HG03469 (cell line): ENCODE data around the gene GAL3ST1.
"Not testable (repeated sequence)": the region's sequence is repeated elsewhere in the genome, so short reads cannot be mapped to it uniquely, and the experiment has no call there.

Source experiments
- ATAC-seq: cut with Tn5 transposase; IDR thresholded peaks from one replicate; pipeline ENCODE4 v1.9.1; 2021; ENCODE audit warnings: mild to moderate bottlenecking, moderate library complexity, moderate number of reproducible peaks; ENCODE audit not compliant: unreplicated experiment

The GAL3ST1 gene

DNA sequence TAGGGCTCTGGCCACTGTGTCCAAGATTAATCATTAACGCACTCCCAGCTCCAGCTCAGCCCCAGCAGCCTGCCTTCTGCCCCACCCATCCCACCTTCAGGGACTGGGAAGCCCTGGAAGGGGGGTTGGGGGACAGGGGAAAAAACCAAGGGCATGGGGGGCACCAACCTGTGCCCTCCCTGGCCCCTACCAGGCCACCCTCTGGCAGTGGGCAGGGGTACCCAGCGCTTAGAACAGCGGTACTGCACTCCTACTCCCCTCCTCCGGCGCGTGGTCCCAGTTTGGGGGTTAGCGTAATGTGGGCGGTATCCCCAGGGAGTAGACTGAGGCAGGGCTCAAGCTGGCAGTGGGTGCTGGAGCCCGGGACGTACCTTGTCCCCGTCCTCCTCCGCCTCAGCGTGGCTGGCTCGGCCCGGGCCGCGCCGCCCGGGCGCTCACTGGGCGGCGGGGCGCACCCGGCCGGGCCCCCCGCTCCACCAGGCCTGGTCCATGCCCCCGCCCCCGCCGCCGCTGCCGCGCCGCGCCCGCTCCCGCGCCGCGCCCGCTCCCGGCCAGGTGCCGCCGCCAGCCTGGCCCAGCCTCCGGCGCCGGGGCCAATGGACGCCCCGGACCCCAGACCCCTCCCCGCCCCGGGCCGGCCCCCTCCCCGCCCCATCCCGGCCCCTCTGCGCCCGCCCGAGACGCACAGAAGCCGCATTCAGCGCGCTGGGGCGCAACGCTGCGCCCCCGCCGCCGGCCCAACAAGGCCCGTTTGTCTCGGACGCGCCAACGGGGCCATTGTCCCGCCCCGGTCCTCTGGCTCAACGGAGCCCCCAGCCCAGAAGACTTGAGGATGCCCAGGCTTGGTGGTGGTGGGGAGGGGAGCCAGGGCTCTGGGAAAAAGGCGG, at the start of gene GAL3ST1:
GAL3ST1 (minus strand) TSS at position 571 of the 887 bp plus-strand sequence. CDS start 17,273 bp downstream, outside the sequence.
- no peak for ATAC-seq

GRCh38 chr22:30619909-30620308, 45.4 kb upstream of the GAL3ST1 start:
- ATAC-seq: not testable (repeated sequence)

GRCh38 chr22:30617819-30618218, 43.4 kb upstream of the GAL3ST1 start:
- ATAC-seq: no peak

GRCh38 chr22:30615543-30615954, 41.1 kb upstream of the GAL3ST1 start:
- ATAC-seq: no peak

GRCh38 chr22:30614879-30615278, 40.4 kb upstream of the GAL3ST1 start:
- ATAC-seq: no peak

DNA sequence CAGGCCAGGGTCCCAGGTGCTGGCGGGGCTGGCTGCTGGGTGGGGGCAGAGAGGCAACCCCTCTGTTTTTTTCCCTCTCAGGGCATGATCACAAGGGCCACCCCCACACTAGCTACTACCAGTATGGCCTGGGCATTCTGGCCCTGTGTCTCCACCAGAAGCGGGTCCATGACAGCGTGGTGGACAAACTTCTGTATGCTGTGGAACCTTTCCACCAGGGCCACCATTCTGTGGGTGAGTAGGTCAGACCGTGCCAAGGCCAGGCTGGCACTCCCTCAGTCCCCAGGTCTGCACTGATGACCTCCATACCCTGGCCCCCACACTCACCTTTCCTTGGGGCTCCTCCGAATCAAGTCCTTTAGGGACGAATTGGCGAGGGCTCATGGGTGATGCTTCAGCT, 39.8 kb upstream of the GAL3ST1 start:
- ATAC-seq: no peak

GRCh38 chr22:30612789-30613188, 38.3 kb upstream of the GAL3ST1 start:
- ATAC-seq: no peak

DNA sequence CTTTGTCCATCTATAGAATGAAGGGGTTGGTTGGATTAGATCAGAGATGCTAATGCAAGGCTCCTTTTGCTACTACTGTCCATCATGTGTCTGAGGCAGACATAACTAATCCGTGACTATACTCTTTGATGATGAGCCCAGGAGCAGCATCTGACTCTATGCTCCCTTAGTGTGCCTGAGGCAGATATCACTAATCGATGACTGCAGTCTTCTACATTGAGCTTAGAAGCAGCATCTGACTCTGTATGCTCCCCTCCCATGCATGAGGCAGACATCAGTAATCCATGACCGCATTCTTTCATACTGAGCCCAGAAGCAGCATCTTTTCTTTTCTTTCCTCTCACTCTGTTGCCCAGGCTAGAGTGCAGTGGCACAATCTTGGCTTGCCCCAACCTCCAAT, 36.7 kb upstream of the GAL3ST1 start:
- ATAC-seq: no peak

DNA sequence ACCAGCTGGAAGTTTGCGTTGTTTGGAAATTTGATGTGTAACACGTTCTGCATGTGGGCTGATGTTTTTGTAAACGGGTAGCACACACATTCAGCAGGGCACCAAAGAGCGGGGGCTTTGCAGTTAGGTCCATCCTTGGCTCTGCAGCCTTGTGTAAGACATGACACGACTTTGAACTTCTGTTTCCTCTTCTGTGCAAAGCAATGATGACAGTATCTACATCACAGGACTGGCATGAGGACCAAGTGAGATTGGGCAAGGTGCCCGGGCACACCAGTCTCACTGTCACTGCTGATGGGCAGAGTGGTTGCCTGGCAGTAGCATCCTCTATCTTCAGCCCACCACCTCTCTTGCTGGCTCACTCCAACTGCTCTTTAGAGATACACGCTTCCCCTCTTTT, 35.8 kb upstream of the GAL3ST1 start:
- ATAC-seq: no peak

DNA sequence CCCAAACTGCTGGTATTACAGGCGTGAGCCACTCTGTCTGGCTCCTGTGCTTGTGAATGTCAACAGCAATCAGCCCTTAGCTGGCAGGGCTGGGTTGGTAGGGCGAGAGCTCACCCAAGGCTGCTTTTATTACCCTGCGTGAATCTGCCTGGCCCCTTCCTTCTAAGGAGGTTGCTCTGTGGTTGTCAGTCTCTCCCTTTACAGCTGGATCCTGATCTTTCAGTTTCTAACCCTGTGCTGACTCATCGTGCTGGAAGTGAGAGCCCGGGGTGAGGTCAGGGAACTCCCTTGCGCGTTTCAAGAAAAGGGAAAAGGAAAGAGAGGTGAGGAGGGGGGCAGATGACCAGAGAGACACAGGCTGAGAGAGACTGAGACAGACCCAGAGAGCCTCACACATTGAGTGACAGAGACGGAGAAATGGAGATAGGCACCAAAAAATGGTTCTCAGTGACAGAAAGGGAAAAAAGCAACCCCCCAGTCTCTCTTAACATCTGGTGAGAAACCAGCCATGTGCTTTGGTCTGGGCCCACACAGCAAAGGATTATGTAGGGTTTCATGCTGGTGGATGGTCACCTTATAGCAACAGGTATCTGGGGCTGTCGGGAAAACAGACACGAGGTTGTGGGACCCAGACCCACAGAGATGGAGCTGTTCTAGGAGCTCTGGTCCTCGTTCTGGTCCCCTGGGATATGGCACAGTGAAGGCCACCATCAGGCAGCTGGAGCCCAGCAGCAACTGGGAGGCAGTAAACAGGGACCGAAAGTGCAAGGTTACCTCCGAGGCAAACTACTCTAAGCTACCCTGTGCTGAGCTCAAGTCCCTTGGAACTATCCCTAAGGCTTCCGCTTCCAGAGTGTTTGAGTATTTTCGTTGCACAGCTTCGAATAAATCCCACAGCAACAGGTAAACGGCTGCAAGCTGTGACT, 35.1 kb upstream of the GAL3ST1 start:
- no peak for ATAC-seq

DNA sequence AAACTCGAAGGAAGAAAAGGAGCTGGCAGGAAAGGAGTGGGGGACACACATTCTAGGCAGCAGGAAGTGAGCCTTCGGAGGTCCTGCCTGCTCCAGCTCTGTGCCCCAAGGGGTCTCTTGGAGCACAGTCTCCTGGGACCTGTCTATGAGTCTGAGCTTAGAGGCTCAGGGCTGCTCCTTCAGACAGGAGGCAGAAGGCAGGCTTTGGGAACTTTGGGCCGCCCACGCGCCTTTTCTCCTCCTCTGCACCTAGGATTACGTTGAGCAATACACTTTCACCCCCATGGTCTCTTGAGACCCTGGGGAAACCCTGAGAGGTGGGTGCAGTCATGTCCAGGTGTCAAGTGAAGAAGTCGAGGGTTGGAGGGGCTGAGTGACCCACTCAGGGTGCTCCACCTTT, 33.5 kb upstream of the GAL3ST1 start:
- ATAC-seq: no peak

DNA sequence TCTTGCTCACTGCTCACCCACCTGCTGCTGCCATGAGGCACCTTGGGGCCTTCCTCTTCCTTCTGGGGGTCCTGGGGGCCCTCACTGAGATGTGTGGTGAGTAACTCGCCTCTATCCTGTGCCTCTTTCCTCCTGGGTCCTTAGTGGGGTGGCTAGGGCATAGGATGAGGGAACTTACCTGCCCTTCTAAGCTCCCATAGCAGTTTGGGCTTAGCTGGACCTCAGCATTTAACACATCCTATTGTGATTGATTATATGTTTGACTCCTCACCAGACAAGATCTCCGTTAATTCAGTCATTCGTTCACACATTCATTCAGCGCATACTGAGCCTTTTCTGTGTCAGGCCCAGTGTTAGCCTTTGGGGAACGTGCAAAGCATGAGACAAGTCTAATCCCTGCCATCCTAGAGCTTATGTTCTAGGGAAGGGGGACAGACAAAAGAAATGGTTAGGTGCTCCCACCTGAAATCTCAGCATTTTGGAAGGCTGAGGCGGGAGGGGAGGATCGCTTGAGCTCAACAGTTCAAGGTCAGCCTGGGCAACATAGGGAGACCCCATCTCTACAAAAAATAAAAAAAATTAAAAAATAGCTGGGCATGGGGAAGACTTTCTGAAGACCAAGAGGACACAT, 33.0 kb upstream of the GAL3ST1 start:
- ATAC-seq: no peak

DNA sequence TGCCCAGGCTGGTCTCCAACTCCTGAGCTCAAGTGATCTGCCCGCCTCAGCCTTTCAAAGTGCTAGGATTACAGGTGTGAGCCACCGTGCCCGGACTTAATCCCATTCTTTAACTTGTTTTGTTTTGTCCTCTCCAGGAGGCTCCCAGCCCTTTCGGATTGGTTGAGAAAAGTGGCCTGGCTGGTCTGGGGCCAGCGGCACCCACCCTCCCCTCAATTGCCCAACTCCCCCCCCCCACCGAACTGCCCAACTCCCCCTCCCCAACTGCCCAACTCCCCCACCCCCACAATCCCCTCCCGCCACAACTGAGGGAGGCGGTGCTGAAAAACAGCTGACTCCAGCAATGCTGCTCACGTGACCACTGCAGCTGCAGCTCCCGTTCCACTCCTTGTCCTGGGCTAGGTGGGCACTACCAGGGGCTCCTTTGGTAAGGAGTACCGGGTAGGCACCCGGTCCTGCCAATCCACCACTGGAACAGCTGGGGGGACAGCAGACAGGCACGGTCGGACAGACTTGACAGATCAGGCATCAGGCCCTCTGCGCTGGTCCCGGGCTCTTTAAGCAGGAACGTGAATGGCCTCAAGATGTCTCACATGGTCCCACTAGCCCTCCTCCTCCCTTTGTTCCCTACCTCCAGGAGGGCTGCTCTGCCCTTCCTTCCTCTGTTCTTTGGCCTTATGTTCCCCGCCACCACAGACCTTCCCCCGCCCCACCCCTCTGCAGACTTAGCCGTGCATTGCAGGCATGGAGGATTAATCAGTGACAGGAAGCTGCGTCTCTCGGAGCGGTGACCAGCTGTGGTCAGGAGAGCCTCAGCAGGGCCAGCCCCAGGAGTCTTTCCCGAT, 32.2 kb upstream of the GAL3ST1 start, which contains the start of gene TCN2:
TCN2 (plus strand) TSS at position 720 of the 845 bp plus-strand sequence. CDS start 158 bp downstream, outside the sequence.
- no peak for ATAC-seq

GRCh38 chr22:30605449-30606110, 31.1 kb upstream of the GAL3ST1 start:
- no peak for ATAC-seq

DNA sequence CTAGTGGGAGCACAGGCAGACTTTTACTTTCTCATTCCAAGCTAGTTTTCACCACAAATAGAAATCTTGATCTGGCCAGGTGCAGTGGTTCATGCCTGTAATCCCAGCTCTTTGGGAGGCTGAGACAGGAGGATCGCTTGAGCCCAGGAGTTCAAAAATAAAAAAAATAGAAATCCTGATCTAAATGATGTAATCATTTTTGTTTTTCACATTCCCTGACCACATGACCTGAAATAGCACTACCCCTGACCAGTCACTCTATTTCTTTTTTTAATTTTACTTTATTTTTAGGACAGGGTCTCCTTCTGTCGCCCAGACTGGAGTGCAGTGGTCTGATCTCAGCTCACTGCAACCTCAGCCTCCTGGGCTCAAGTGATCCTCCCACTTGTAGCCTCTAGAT, 30.3 kb upstream of the GAL3ST1 start:
- ATAC-seq: no peak

GRCh38 chr22:30603801-30604200, 29.3 kb upstream of the GAL3ST1 start:
- no peak for ATAC-seq

- no peak for ATAC-seq
Measured at GRCh38 chr22:30602049-30602448, 27.6 kb upstream of the GAL3ST1 start.

- no peak for ATAC-seq
Measured at GRCh38 chr22:30601464-30601863, 27.0 kb upstream of the GAL3ST1 start.

- ATAC-seq: no peak
Measured at GRCh38 chr22:30600921-30601320, 26.5 kb upstream of the GAL3ST1 start.

DNA sequence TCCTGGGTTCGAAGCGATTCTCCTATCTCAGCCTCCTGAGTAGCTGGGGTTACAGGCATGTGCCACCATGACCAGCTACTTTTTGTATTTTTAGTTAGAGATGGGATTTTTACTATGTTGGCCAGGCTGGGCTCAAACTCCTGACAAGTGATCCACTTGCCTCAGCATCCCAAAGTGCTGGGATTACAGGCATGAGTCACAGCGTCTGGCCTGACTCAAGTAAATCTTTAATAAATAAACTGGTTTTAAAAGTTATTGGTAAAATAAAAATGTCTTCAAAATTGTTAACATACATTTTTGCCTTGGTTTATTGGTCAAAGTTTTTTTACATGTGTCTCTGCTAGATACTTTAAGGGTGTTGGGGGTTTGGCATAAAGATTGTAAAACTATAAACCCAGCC, 24.5 kb upstream of the GAL3ST1 start:
- ATAC-seq: no peak
